Natural killer cell treated with Interleukin-12 subunit alpha and Interleukin-12 subunit beta and Interleukin-15 and Interleukin-18, amount 100 ng/mL, for 72 hours (primary cell): Measurements from ENCODE around the gene WDR89. TPM values are rescaled to one million over a fixed set of nuclear protein-coding genes. Genes with fewer than 3 reads are reported as not detected.

ENCODE experiments used
- ATAC-seq, 2 donors: fragments of 150-1000 bp; cut with Tn5 transposase in 1 of 2; sonication (Bioruptor Pico), chemical (Tn5 transposase) in 1 of 2; 2 replicates each; pipeline ENCODE4 v1.10.0; 2021
- DNase-seq: peaks from one replicate; pipeline ENCODE4 v3.0.0; 2022; ENCODE audit warnings: low spot score
- H3K27ac Mint-ChIP-seq, 2 donors: 1 replicate in 1 of 2; 2 replicates in 1 of 2; pipeline ENCODE4 v1.8.0; 2022; ENCODE audit warnings: mixed read lengths in 2 of 2, mild to moderate bottlenecking in 1 of 2, moderate library complexity in 1 of 2
- H3K27me3 Mint-ChIP-seq, 2 donors: 1 replicate in 1 of 2; 2 replicates in 1 of 2; pipeline ENCODE4 v1.8.0; 2022; ENCODE audit warnings: mixed read lengths in 2 of 2
- H3K36me3 Mint-ChIP-seq: one replicate; pipeline ENCODE4 v1.8.0; 2022; ENCODE audit warnings: mixed read lengths
- H3K4me1 Mint-ChIP-seq, 2 donors: 1 replicate in 1 of 2; 2 replicates in 1 of 2; pipeline ENCODE4 v1.8.0; 2022; ENCODE audit warnings: low read depth in 2 of 2, mixed read lengths in 2 of 2, mild to moderate bottlenecking in 1 of 2
- H3K4me3 Mint-ChIP-seq: one replicate; pipeline ENCODE4 v1.8.0; 2022; ENCODE audit warnings: mixed read lengths
- H3K9me3 Mint-ChIP-seq: 2 replicates; pipeline ENCODE4 v1.8.0; 2022; ENCODE audit warnings: mixed read lengths
- total RNA-seq, 2 donors: library from RNA; stranded (reverse); gene quantifications; one replicate each; pipeline ENCODE4 v1.2.3, GENCODE V29; 2022

Gene WDR89
- total RNA-seq, 2 donors from 2014 or later = 22.3 to 22.7 TPM

DNA sequence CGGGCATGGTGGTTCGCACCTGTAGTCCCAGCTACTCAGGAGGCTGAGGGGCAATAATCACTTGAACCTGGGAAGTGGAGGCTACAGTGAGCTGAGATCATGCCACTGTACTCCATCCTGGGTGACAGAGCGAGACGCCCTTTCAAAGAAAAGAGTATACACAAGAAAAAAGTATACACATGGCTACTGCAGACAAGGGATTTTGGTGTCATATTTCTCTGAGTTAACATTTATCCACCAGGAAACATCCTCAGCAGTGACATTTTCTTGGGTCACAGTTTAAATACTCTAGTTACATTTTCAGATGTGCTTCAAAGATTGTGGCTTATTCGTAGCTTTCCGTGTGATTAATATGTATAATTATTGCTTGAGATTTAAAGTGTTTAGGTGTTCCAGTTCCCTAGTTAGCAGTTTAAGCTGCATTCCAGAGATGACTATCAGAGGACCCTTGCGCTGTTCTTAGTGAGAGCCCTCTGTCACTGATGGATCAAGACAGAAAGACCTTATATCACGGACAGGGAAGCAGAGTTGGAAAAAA, 93.8 kb downstream of the WDR89 start:
- Mint-ChIP-seq H3K9me3 (no peaks in the 10 kb centered on the region), H3K4me1 (peaks cover 9 to 13% of the 10 kb centered on the region in 2 donors), H3K36me3 (no peaks in the 10 kb centered on the region), H3K27ac (no peak overlapping the region), H3K4me3 (no peak overlapping the region), H3K27me3 (no peaks in the 10 kb centered on the region)
- ATAC-seq = no peak
- no peak for DNase-seq

Other genes starting within 250 kb of the WDR89 start
- 10 to 100 TPM; 52.4 to 56.4 TPM for gene PPP2R5E, start 98.5 kb downstream of the WDR89 start, total RNA-seq
- gene SGPP1, start 86.2 kb upstream of the WDR89 start, total RNA-seq = 10 to 100 TPM; 10.9 to 15.0 TPM
- 10 to 100 TPM; 86.7 to 97.4 TPM for gene SYNE2, start 211.1 kb upstream of the WDR89 start, total RNA-seq